Osteoblast (primary cell): ENCODE data around the gene GNG14. TPM values are rescaled to one million over a fixed set of nuclear protein-coding genes. Genes with fewer than 3 reads are reported as not detected.

Source experiments
- DNase-seq: peaks from one replicate; pipeline ENCODE4 v3.0.0; 2011; ENCODE audit warnings: low spot score, mixed read lengths; ENCODE audit not compliant: insufficient read length; ENCODE audit errors: missing footprints
- H2AFZ ChIP-seq: 2 replicates; pipeline ENCODE4 v1.6.0; 2011; ENCODE audit warnings: mild to moderate bottlenecking, low read length
- H3K27ac ChIP-seq: 2 replicates; pipeline ENCODE4 v1.5.1; 2011; ENCODE audit warnings: mild to moderate bottlenecking, low read depth, low read length, moderate library complexity
- H3K27me3 ChIP-seq: 2 replicates; pipeline ENCODE4 v1.6.0; 2012; ENCODE audit warnings: mild to moderate bottlenecking, control low read depth, inconsistent platforms, low read length, moderate library complexity; ENCODE audit not compliant: insufficient read depth
- H3K36me3 ChIP-seq: 2 replicates; pipeline ENCODE4 v1.5.1; 2011; ENCODE audit warnings: mild to moderate bottlenecking, low read length, control low read depth, moderate library complexity; ENCODE audit not compliant: insufficient read depth
- H3K4me1 ChIP-seq: 2 replicates; pipeline ENCODE4 v1.5.1; 2011; ENCODE audit warnings: mild to moderate bottlenecking, low read length, control low read depth, moderate library complexity; ENCODE audit not compliant: insufficient read depth
- H3K4me2 ChIP-seq: 2 replicates; pipeline ENCODE4 v1.6.0; 2011; ENCODE audit warnings: mild to moderate bottlenecking, low read length; ENCODE audit not compliant: insufficient read depth
- H3K4me3 ChIP-seq: fragments of 200-600 bp; sonication (generic); 3 replicates; pipeline ENCODE4 v1.5.1; 2012; ENCODE audit warnings: mild to moderate bottlenecking, low read length, inconsistent platforms; ENCODE audit not compliant: insufficient read depth
- H3K79me2 ChIP-seq: 2 replicates; pipeline ENCODE4 v1.6.0; 2012; ENCODE audit warnings: mild to moderate bottlenecking, low read length, control low read depth, inconsistent platforms; ENCODE audit not compliant: insufficient read depth
- H3K9me3 ChIP-seq: 2 replicates; pipeline ENCODE4 v1.5.1; 2011; ENCODE audit warnings: low read depth, low read length, control low read depth
- H4K20me1 ChIP-seq: 2 replicates; pipeline ENCODE4 v1.6.0; 2012; ENCODE audit warnings: mild to moderate bottlenecking, low read length, control low read depth; ENCODE audit not compliant: insufficient read depth
- CTCF ChIP-seq: IDR thresholded peaks from 2 replicates; pipeline ENCODE4 v1.5.1; 2011; ENCODE audit warnings: mild to moderate bottlenecking, low read depth, low read length, moderate library complexity; ENCODE audit errors: extremely low read depth
- total RNA-seq: library from RNA; depleted of rRNA; stranded (reverse); fragments of >200 nt; gene quantifications from 2 replicates; pipeline ENCODE4 v1.2.3, GENCODE V29; 2012

Gene GNG14
- total RNA-seq, 1 donor: not detected

DNA sequence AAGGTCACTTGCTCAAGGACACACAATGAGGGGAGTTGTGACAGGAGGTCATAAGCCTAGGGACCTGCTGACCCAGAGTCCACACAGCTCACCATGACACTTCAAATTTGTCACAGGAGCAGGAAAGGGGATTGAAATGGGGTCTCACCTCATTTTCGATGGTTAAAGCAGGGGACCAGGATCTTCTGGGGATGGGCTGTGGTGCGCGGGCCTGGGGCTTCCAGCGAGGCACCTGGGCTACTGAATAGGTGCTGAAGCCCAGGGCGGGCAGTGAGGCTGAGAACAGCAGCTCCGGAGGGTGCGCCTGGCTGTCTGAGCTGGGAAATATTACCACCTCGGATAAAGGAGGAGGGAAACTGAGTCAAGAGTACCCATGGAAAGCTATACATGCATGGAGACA is 32.3 kb upstream of the GNG14 start:
- H3K27me3 ChIP-seq: no peaks in the 10 kb centered on the region
- H3K36me3 ChIP-seq: peaks cover 18% of the 10 kb centered on the region
- no peaks in the 10 kb centered on the region for H3K9me3 ChIP-seq
- H3K4me2 ChIP-seq: no peak overlapping the region
- peak; percentile 64 for DNase-seq
- H3K4me3 ChIP-seq: no peak overlapping the region
- H2AFZ ChIP-seq: no peak overlapping the region
- no peak for TF ChIP-seq CTCF
- H3K27ac ChIP-seq: no peak overlapping the region
- H3K4me1 ChIP-seq: no peaks in the 10 kb centered on the region
- no peaks in the 10 kb centered on the region for H4K20me1 ChIP-seq
- H3K79me2 ChIP-seq: no peaks in the 10 kb centered on the region

- H3K27me3 ChIP-seq: no peaks in the 10 kb centered on the region
- H3K4me2 ChIP-seq: no peak overlapping the region
- peak; percentile 78 for DNase-seq
- H3K36me3 ChIP-seq: peaks cover 23% of the 10 kb centered on the region
- no peaks in the 10 kb centered on the region for H3K79me2 ChIP-seq
- H3K4me1 ChIP-seq: no peaks in the 10 kb centered on the region
- no peak for TF ChIP-seq CTCF
- H2AFZ ChIP-seq: no peak overlapping the region
- H3K9me3 ChIP-seq: no peaks in the 10 kb centered on the region
- no peak overlapping the region for H3K27ac ChIP-seq
- no peaks in the 10 kb centered on the region for H4K20me1 ChIP-seq
- H3K4me3 ChIP-seq: no peak overlapping the region
Observed at GRCh38 chr19:12656899-12657571, 30.8 kb upstream of the GNG14 start.

GRCh38 chr19:12657966-12658365 is 29.8 kb upstream of the GNG14 start:
- Histone ChIP-seq H3K79me2 (no peaks in the 10 kb centered on the region), H2AFZ (no peak overlapping the region), H3K27ac (no peak overlapping the region), H3K9me3 (no peaks in the 10 kb centered on the region), H4K20me1 (no peaks in the 10 kb centered on the region), H3K4me3 (no peak overlapping the region), H3K27me3 (no peaks in the 10 kb centered on the region), H3K36me3 (peaks cover 23% of the 10 kb centered on the region), H3K4me2 (no peak overlapping the region), H3K4me1 (no peaks in the 10 kb centered on the region)
- peak; percentile 66 for DNase-seq
- TF ChIP-seq CTCF: no peak

- Histone ChIP-seq H3K4me2 (no peak overlapping the region), H3K9me3 (no peaks in the 10 kb centered on the region), H3K36me3 (peaks cover 31% of the 10 kb centered on the region), H3K27ac (no peak overlapping the region), H4K20me1 (no peaks in the 10 kb centered on the region), H3K4me3 (no peak overlapping the region), H3K27me3 (no peaks in the 10 kb centered on the region), H3K79me2 (peaks cover 6% of the 10 kb centered on the region), H3K4me1 (peaks cover 4% of the 10 kb centered on the region), H2AFZ (no peak overlapping the region)
- no peak for TF ChIP-seq CTCF
- no peak for DNase-seq
Observed at GRCh38 chr19:12660980-12661379, 26.8 kb upstream of the GNG14 start.
